Body of pancreas (tissue), 4 donors: ENCODE measurements around the gene ZNF570.

Experiments
- CTCF ChIP-seq, 7 experiments: fragments of 450-650 bp in 4 of 7; fragments of 200-600 bp in 3 of 7; sonication (generic) in 3 of 7; IDR thresholded peaks; one replicate each; pipeline ENCODE4 v1.5.1; 2016 to 2019; ENCODE audit warnings: antibody characterized with exemption in 7 of 7
- POLR2A ChIP-seq, 3 donors: fragments of 450-650 bp; IDR thresholded peaks; one replicate each; pipeline ENCODE4 v1.6.1; 2016; ENCODE audit warnings: antibody characterized with exemption in 3 of 3, mild to moderate bottlenecking in 2 of 3

GRCh38 chr19:37470216-37470615 is 1.1 kb downstream of the ZNF570 start:
- TF ChIP-seq CTCF (IDR thresholded peaks at IDR 0.05): no peak
- no peak for TF ChIP-seq POLR2A (IDR thresholded peaks at IDR 0.05)
